Dermis blood vessel endothelial cell (primary cell): ENCODE results near the gene BAIAP3. TPM values are rescaled to one million over a fixed set of nuclear protein-coding genes. Genes with fewer than 3 reads are reported as not detected.

ENCODE experiments used
- DNase-seq: peaks from one replicate; pipeline ENCODE4 v3.0.0; 2010
- total RNA-seq: library from RNA; depleted of rRNA; stranded (reverse); fragments of >200 nt; gene quantifications from 2 replicates; pipeline ENCODE4 v1.2.3, GENCODE V29; 2014

Gene BAIAP3
- total RNA-seq, 1 donor from 2014 or later = 1.4 TPM

- peak; percentile 76 for DNase-seq
These were observed 32.6 kb upstream of the BAIAP3 start for GRCh38 chr16:1300664-1301476.

- no peak for DNase-seq
These were observed 31.9 kb upstream of the BAIAP3 start for GRCh38 chr16:1301562-1301961.

- no peak for DNase-seq
These were observed 27.6 kb upstream of the BAIAP3 start for GRCh38 chr16:1305823-1306222.

- DNase-seq = no peak
These were observed 27.1 kb upstream of the BAIAP3 start for GRCh38 chr16:1306334-1306733.

GRCh38 chr16:1308036-1308976 lies 25.1 kb upstream of the BAIAP3 start:
- DNase-seq = no peak

GRCh38 chr16:1308977-1309885 lies 24.2 kb upstream of the BAIAP3 start, which contains the start of gene UBE2I:
UBE2I (plus strand) TSS chr16:1309636; CDS start chr16:1314031, 4,395 bp downstream.
- peak; percentile 99 for DNase-seq

- peak; percentile 42 for DNase-seq
These were observed 23.3 kb upstream of the BAIAP3 start for GRCh38 chr16:1309888-1310831.

GRCh38 chr16:1310832-1311200 lies 22.6 kb upstream of the BAIAP3 start:
- peak; percentile 41 for DNase-seq

- no peak for DNase-seq
These were observed 22.2 kb upstream of the BAIAP3 start for GRCh38 chr16:1311212-1311737.

GRCh38 chr16:1311738-1312466 lies 21.5 kb upstream of the BAIAP3 start:
- peak; percentile 43 for DNase-seq

- DNase-seq = no peak
These were observed 21.0 kb upstream of the BAIAP3 start for GRCh38 chr16:1312467-1312816.

GRCh38 chr16:1312903-1313302 lies 20.5 kb upstream of the BAIAP3 start:
- no peak for DNase-seq

GRCh38 chr16:1313721-1314369 lies 19.6 kb upstream of the BAIAP3 start:
- no peak for DNase-seq

GRCh38 chr16:1314399-1315068 lies 18.9 kb upstream of the BAIAP3 start:
- DNase-seq = no peak

GRCh38 chr16:1315081-1316032 lies 18.1 kb upstream of the BAIAP3 start:
- DNase-seq = no peak

GRCh38 chr16:1316033-1316405 lies 17.4 kb upstream of the BAIAP3 start:
- DNase-seq = no peak

GRCh38 chr16:1317479-1318267 lies 15.8 kb upstream of the BAIAP3 start:
- no peak for DNase-seq
